ENCODE measurements around the gene MKNK1.

The MKNK1 gene

DNA sequence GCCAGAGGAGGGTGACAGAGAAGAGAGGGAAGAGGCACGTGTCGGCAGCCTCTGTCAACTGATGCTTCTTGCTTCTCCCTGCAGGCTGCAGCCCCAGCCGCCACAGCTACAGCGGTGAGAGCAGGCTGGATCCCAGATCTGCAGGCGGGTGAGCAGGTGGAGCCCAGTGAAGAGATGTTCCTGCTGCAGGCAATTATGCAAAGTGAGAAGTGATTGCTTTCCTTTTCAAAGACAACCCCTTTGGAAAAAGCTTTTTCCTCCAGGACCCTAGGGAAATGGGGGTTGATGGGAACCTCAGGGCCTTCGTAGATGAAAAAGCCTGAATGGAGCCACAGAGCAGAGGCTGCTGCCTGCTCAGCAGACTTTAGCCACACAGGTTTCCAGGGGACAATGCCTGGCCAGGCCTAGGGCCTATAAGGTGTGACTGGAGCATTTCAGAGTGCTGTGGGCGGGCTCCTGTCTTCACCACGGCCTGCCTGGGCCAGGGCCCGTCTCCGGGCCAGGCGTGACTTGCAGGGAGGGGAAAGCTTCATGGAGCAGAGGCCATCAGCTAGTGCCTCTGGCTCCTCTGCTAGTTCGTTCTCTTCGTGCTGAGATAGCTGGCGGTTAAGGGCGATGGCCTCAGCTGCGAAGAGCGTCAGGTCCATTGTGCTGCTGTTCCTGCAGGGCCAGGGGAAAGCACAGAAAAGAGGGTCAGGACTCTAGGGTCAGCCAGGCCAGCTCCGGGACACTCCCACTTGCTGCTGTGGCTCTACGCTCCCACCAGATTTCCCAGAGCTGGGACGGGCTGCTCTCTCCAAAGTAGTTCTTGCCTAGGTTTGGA, 45.7 kb downstream of the MKNK1 start:
- H3K4me3 ChIP-seq (ENCODE audit: low read depth, low read length): no peak overlapping the region
- DNase-seq (ENCODE audit: low read depth, low spot score): no peak
- CTCF ChIA-PET: interaction anchor here (1.2 to 4.3 kb wide), 2 partner anchors 11 to 14 kb away, joined by 3 to 39 read pairs; no protein-coding TSS in a partner anchor
- POLR2A ChIA-PET: no interaction called here
- TF ChIP-seq, protein P1, sequence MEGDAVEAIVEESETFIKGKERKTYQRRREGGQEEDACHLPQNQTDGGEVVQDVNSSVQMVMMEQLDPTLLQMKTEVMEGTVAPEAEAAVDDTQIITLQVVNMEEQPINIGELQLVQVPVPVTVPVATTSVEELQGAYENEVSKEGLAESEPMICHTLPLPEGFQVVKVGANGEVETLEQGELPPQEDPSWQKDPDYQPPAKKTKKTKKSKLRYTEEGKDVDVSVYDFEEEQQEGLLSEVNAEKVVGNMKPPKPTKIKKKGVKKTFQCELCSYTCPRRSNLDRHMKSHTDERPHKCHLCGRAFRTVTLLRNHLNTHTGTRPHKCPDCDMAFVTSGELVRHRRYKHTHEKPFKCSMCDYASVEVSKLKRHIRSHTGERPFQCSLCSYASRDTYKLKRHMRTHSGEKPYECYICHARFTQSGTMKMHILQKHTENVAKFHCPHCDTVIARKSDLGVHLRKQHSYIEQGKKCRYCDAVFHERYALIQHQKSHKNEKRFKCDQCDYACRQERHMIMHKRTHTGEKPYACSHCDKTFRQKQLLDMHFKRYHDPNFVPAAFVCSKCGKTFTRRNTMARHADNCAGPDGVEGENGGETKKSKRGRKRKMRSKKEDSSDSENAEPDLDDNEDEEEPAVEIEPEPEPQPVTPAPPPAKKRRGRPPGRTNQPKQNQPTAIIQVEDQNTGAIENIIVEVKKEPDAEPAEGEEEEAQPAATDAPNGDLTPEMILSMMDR (IDR thresholded peaks at IDR 0.05; ENCODE audit: insufficient read depth, low read length, missing control alignments): no peak

DNA sequence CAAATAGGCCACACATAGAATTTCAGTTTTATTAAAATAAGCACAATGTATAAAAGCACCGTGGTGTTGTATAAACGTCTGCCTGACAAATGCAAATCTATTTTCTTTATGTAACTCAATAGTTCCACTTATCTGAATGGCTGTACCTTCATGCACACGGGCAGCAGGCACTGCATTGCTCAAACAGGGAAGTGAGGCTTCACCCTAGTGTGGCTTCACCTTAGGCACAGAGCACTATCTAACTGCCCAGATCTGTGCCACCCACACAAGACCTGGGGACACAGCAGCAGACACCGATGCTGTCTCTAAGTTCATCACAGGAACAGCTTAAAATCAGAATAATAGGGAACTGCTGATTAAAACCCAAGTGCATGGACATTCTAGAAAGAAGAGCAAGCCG, 46.7 kb downstream of the MKNK1 start:
- CTCF ChIA-PET: no interaction called here
- TF ChIP-seq, protein P1 (IDR thresholded peaks at IDR 0.05; ENCODE audit: insufficient read depth, low read length, missing control alignments): no peak
- H3K4me3 ChIP-seq (ENCODE audit: low read depth, low read length): no peak overlapping the region
- DNase-seq (ENCODE audit: low read depth, low spot score): no peak
- POLR2A ChIA-PET: no interaction called here

DNA sequence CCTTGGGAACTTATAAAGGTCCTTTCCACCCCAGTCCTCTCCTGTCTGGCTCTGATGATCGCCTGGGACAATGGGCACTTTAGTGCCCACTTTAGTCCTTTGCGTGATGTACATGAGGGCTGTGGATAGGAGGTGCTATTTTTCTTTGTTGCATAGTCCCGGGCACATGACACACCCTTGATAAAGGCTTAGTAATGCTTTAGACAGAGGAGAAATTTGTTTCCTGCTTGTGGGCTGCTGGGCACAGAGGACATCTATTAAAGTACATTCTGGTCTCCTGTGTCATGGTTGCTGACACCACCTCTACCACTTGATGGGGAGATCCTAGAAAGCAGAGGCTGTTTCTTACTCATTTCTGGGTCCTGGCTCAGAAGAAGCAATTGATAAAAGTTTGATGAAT, 47.2 kb downstream of the MKNK1 start:
- no peak for DNase-seq (ENCODE audit: low read depth, low spot score)
- TF ChIP-seq, protein P1 (IDR thresholded peaks at IDR 0.05; ENCODE audit: insufficient read depth, low read length, missing control alignments): no peak
- no peak overlapping the region for H3K4me3 ChIP-seq (ENCODE audit: low read depth, low read length)
- ChIA-PET CTCF (interaction anchor here (1.1 kb wide), 1 partner anchor 110 kb away, joined by 3 read pairs; no protein-coding TSS in a partner anchor), POLR2A (no interaction called here)

DNA sequence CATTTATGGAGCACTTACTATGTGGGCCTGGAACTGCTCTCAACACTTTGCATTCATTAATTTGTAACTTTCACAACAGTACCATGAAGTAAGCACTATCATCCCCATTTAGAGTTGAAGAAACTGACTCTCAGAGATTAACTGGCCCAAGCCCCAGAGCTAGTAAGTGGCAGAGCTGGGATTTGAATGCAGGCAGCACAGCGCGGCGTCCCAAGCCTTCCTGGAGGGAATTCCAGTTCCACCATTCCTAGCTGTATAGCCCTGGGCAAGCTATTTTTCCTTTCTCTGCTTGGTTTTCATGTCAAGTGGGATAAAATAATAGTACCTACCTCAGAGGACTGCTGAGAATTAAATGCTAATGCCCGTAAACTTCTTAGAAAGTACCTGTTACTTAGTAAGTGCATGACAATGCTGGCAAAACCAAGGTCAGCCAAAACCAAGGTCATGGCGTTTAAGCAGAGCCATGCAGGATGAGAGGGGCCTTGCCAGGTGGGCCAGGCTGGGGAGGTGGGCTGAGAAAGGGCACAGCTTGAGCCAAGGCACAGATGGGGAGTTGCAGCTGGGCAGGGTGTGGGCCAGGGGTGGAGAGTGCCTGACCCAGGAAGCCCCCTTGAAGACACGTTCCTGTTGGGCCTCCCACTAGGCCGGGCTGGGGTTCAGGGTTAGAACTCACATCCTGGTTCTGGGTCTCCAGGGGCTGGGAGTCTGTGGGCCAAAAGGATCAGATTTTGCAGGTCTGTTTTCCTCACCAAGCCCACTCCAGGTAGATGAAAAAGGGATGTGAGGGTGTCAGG, 48.0 kb downstream of the MKNK1 start:
- CTCF ChIA-PET: interaction anchor here (0.9 to 1.1 kb wide), 3 partner anchors 11 to 149 kb away, joined by 3 to 4 read pairs (median 3); no protein-coding TSS in a partner anchor
- no peak for DNase-seq (ENCODE audit: low read depth, low spot score)
- TF ChIP-seq, protein P1 (IDR thresholded peaks at IDR 0.05; ENCODE audit: insufficient read depth, low read length, missing control alignments): no peak
- POLR2A ChIA-PET: no interaction called here
- no peak overlapping the region for H3K4me3 ChIP-seq (ENCODE audit: low read depth, low read length)

DNA sequence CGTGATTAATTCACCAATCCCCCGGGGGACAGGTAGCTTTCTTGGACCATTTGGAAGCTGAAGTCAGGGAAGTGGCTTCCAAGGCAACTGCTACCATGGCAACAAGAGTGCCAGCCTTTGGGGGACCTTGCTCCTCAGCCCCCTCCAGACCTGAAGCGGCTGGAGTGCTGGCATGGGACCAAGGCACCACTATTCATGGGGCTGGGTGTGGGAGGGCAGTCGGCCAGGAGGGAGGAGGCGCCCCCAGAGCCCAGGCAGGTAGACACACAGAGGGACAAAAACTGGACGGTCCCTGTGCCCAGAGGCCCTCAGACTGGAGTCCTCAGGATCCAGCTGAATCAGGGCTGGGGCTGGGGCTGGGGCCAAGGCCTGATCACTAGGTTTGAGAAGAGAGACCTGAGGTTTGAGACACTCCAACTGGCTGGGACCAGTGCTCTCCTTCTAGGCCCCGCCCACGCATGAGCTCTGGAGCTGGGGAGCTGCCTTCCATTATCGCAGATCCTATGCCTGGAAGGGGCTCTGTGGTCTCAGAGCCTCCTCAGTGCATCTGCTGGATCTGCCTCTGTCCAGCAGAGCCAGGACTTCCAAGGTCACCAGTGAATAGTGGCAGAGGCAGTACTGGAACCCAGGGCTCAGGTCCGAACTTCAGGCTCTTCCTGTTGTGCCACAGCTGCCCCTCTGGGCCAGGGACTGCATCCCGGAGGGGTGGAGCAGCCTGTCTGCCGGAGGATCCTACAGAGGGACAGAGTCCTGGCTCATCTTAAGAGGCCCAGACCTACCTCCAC, 49.3 kb downstream of the MKNK1 start:
- DNase-seq (ENCODE audit: low read depth, low spot score): no peak
- ChIA-PET CTCF (interaction anchor here (1.1 kb wide), 1 partner anchor 108 kb away, joined by 3 read pairs; no protein-coding TSS in a partner anchor), POLR2A (no interaction called here)
- TF ChIP-seq, protein P1 (IDR thresholded peaks at IDR 0.05; ENCODE audit: insufficient read depth, low read length, missing control alignments): no peak
- H3K4me3 ChIP-seq (ENCODE audit: low read depth, low read length): no peak overlapping the region
